Stimulated activated CD8-positive, alpha-beta memory T cell treated with anti-CD3 and anti-CD28 coated beads, Interleukin-15, amount 100 ng/mL, for 48 hours (primary cell): ENCODE data around the gene TTC19.
"Not testable (repeated sequence)": the region's sequence is repeated elsewhere in the genome, so short reads cannot be mapped to it uniquely, and the experiment has no call there.

Source experiments
- DNase-seq, 2 donors: peaks; one replicate each; pipeline ENCODE4 v3.0.0-alpha.2; 2020; ENCODE audit warnings: low read depth in 2 of 2

TTC19 gene

DNA sequence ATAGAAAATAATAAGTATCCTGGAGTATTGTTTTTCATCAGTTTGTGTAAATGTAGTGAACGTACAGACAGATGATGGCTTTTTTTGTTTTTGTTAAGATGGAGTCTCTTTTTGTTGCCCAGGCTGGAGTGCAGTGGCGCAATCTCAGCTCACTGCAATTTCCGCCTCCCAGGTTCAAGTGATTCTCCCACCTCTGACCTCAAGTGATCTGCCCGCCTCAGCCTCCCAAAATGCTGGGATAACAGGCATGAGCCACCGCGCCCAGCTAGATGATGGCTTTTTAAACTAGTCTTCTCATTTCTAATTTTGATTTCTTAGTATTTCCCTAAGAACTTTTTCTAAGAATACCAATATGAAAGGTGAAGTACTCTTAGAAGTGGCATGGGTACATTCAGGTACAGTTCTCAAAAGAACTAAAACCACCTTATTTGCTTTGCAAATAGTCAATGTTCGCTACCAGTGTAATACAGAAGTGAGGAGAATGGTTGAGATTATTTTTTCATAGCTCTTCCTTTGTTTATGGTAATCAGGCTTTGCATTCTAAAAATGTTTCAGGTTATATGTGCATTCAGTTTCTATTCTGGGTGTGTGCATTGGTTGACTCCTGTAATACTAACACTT is 34.2 kb downstream of the TTC19 start:
- DNase-seq, result no peak

DNA sequence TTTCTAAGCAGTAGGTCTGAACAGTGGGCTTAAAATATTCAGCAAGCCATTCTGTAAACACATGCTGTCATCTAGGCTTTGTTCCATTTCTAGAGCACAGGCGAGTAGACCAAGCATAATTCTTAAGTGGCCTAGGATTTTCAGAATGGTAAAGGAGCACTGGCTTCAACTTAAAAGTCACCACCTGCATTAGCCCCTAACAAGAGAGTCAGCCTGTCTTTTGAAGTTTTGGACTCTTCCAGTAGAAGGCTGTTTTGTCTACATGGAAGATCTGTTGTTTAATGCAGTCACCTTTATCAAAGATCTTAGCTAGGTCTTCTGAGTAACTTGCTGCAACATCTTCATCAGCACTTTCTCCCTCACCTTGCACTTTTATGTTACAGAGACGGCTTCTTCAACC is 36.6 kb downstream of the TTC19 start:
- DNase-seq, result no peak

- DNase-seq, result no peak
These were observed 38.0 kb downstream of the TTC19 start for GRCh38 chr17:16037636-16038035.

- DNase-seq, result no peak
These were observed 41.2 kb downstream of the TTC19 start for GRCh38 chr17:16040710-16041251.

- DNase-seq, result no peak
These were observed 44.9 kb downstream of the TTC19 start for GRCh38 chr17:16044487-16044886.

GRCh38 chr17:16046966-16047365 is 47.3 kb downstream of the TTC19 start:
- DNase-seq, result no peak

GRCh38 chr17:16048811-16049449 is 49.3 kb downstream of the TTC19 start:
- DNase-seq, result no peak

GRCh38 chr17:16050844-16051243 is 51.2 kb downstream of the TTC19 start:
- DNase-seq, result no peak

DNA sequence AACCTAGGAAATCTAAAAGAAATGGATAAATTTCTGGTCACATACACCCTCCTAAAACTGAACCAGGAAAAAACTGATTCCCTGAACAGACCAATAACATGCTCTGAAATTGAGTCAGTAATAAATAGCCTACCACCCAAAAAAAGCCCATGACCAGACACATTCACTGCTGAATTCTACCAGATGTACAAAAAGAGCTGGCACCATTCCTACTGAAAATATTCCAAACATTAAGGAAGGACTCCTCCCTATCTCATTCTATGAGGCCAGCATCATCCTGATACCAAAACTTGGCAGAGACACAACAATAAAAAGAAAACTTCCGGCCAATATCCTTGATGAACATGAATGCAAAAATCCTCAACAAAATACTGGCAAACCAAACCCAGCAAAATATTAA is 52.9 kb downstream of the TTC19 start:
- no peak for DNase-seq

- not testable (repeated sequence) for DNase-seq
These were observed 55.5 kb downstream of the TTC19 start for GRCh38 chr17:16055139-16055538.

- no peak for DNase-seq
These were observed 62.0 kb downstream of the TTC19 start for GRCh38 chr17:16061631-16062030.

- no peak for DNase-seq
These were observed 66.5 kb downstream of the TTC19 start for GRCh38 chr17:16066125-16066524.

- no peak for DNase-seq
These were observed 68.7 kb downstream of the TTC19 start for GRCh38 chr17:16068323-16068722.

- no peak for DNase-seq
These were observed 72.4 kb downstream of the TTC19 start for GRCh38 chr17:16072031-16072430.

DNA sequence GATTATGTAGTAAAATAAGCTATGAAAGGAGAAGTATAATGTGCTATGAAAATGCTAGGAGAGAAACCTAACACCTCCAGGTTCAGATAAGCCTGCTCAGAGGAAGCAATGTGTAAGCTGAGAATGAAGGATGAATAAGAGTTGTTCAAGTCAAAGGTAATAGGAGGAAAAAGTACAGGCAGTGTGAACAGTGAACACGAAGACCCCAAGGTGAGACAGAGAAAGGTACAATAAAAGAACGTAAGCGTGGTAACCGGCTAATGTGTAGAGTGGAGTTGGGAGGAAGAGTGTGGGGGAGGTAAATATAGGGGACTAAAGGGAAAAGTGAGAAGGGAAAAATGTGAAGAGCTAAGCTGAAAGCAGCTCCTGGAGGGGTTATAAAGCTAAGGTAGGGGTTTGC is 74.2 kb downstream of the TTC19 start:
- DNase-seq, result no peak

- DNase-seq, result no peak
These were observed 74.8 kb downstream of the TTC19 start for GRCh38 chr17:16074423-16074822.

DNA sequence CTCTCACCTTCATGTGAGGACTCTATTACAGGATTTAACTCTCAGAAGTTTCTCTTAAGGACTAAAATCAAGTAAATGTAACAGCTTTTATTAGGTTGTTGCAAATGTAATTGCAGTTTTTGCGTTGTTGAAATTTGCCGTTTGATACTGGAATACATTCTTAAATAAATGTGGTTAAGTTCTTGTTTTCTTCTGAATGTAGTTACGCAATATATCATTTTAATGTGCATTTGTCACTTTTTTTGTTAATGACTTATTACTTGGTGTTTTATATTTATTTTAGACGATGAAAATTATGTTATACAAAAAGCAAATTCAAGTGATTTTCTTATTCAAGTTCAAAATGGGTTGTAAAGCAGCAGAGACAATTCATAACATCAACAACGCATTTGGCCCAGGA is 76.3 kb downstream of the TTC19 start:
- no peak for DNase-seq
